HUES64 (cell line): ENCODE data around the gene SLC12A3.

ENCODE experiments used
- H3K27ac ChIP-seq: 2 replicates; pipeline ENCODE4 v1.7.0; 2013; ENCODE audit warnings: low read depth, low read length, inconsistent platforms
- H3K27me3 ChIP-seq: 2 replicates; pipeline ENCODE4 v1.6.1; 2013; ENCODE audit warnings: mild to moderate bottlenecking, low read length; ENCODE audit not compliant: insufficient read depth
- H3K36me3 ChIP-seq: 2 replicates; pipeline ENCODE4 v1.6.1; 2013; ENCODE audit warnings: mild to moderate bottlenecking, low read length; ENCODE audit not compliant: insufficient read depth
- H3K4me1 ChIP-seq: 2 replicates; pipeline ENCODE4 v1.6.1; 2013; ENCODE audit warnings: mild to moderate bottlenecking, low read length, moderate library complexity; ENCODE audit not compliant: insufficient read depth
- H3K4me3 ChIP-seq: 2 replicates; pipeline ENCODE4 v1.5.1; 2013; ENCODE audit warnings: mild to moderate bottlenecking, low read length, moderate library complexity
- H3K9ac ChIP-seq: 2 replicates; pipeline ENCODE4 v1.6.1; 2013; ENCODE audit warnings: mild to moderate bottlenecking, low read depth, low read length
- H3K9me3 ChIP-seq: 2 replicates; pipeline ENCODE4 v1.6.1; 2013; ENCODE audit warnings: low read depth, low read length; ENCODE audit not compliant: insufficient read depth
- WGBS: fragments of 150-250, 120-280 bp; methylation state at CpG from one replicate; pipeline ENCODE4 v1.1.7; 2013; ENCODE audit warnings: missing lambda C conversion rate; 5-methylcytosine and 5-hydroxymethylcytosine counted together

The SLC12A3 gene

DNA sequence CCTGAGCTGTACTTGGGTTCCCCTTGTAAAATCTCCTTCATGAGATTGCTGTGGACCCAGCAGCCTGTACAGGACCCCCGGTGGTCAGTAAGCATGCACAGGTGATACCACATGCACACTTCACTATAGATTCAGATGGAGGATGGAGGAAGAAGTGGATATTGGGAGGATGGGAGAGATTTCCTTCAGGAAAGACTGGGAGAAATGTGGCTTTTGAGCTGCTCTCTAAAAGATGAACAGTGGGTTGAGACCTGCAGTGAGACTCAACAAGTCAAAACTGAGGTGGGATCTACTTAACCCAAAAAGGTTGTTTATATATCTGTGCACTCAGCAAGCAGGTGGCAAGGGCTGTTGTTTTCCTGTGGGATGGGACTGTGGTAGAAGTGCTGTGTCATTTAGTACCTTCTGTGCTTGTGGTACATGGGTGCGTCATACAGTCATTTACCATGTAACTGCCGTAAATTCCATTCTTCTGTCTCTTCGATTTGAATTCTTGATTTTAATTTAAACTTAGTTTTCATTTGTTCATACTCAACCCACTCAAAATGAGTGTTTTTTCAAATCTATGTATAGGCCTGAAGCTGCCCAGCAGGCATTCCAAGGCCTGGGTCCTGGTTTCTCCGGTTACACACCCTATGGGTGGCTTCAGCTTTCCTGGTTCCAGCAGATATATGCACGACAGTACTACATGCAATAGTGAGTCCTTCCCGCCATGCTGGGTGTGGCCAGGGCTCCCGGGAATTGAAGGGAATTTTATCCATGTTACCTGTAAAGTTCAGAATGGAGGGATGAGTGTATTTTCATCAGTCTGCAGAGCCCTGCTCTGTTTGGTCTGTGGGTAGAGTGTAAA lies 73.9 kb downstream of the SLC12A3 start:
- Histone ChIP-seq H3K9me3 (no peaks in the 10 kb centered on the region), H3K4me3 (no peak overlapping the region), H3K27ac (no peak overlapping the region), H3K27me3 (no peaks in the 10 kb centered on the region), H3K9ac (no peak overlapping the region), H3K36me3 (peaks cover 96% of the 10 kb centered on the region), H3K4me1 (peaks cover 6% of the 10 kb centered on the region; the same call in 1 of the 2 replicates)
- 97% methylated on average over 8 of the region's 8 CpGs for WGBS

DNA sequence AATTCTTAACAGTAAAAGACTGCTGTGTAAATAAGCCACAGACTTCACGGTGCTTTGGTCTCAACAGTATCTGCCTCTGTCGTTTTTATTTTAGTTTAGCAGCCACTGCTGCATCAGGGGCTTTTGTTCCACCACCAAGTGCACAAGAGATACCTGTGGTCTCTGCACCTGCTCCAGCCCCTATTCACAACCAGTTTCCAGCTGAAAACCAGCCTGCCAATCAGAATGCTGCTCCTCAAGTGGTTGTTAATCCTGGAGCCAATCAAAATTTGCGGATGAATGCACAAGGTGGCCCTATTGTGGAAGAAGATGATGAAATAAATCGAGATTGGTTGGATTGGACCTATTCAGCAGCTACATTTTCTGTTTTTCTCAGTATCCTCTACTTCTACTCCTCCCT lies 74.8 kb downstream of the SLC12A3 start:
- H3K4me3 ChIP-seq = no peak overlapping the region
- no peak overlapping the region for H3K9ac ChIP-seq
- H3K27ac ChIP-seq = no peak overlapping the region
- H3K27me3 ChIP-seq = no peaks in the 10 kb centered on the region
- no peaks in the 10 kb centered on the region for H3K9me3 ChIP-seq
- H3K36me3 ChIP-seq = peaks cover 97% of the 10 kb centered on the region
- H3K4me1 ChIP-seq = no peaks in the 10 kb centered on the region
- 94% methylated on average over 4 of the region's 4 CpGs for WGBS

DNA sequence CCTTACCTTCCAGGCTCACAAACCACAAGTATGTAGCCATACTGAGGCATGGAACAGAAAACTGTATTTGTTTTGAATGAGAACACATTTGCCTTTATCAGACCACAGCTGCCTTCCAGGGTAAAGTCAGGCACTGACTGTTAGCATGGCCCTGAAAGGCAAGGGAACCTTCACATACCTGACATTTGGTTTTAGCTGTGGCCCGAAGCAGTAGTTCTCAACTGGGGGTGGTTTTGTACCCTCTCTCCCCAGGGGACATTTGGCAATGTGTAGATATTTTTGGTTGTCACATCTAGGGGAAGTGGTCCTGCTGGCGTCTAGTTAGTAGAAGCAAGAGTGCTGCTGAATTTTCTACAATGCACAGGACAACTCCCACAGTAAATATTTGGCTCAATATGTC lies 76.1 kb downstream of the SLC12A3 start:
- H3K9ac ChIP-seq = no peak overlapping the region
- H3K9me3 ChIP-seq = no peaks in the 10 kb centered on the region
- H3K4me1 ChIP-seq = no peaks in the 10 kb centered on the region
- no peak overlapping the region for H3K27ac ChIP-seq
- no peak overlapping the region for H3K4me3 ChIP-seq
- WGBS = 100% methylated on average over 2 of the region's 2 CpGs
- H3K36me3 ChIP-seq = peaks cover 92% of the 10 kb centered on the region
- H3K27me3 ChIP-seq = no peaks in the 10 kb centered on the region

DNA sequence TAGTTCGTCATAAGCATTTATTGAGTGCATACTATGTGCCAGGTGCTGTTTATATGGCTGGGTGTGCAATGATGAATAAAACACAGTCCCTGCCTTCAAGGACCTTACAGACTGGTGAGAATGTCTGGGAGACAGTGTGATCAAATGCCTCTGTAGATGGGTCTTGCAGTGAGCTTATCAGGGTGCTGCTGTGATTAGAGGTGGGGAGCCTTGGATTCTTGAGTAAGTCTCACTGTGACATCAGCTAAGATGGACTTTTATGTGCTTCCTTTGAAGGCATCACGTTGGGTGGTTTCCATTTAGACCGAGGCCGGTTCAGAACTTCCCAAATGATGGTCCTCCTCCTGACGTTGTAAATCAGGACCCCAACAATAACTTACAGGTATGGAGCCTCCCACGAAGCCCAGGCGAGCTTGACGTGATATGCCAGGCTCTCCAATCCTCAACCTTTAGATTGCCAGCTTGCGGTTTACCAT lies 76.9 kb downstream of the SLC12A3 start:
- H3K27me3 ChIP-seq = no peaks in the 10 kb centered on the region
- H3K27ac ChIP-seq = no peak overlapping the region
- 84% methylated on average over 9 of the region's 9 CpGs for WGBS
- no peak overlapping the region for H3K4me3 ChIP-seq
- H3K9ac ChIP-seq = no peak overlapping the region
- H3K9me3 ChIP-seq = no peaks in the 10 kb centered on the region
- H3K4me1 ChIP-seq = no peaks in the 10 kb centered on the region
- peaks cover 84% of the 10 kb centered on the region for H3K36me3 ChIP-seq

DNA sequence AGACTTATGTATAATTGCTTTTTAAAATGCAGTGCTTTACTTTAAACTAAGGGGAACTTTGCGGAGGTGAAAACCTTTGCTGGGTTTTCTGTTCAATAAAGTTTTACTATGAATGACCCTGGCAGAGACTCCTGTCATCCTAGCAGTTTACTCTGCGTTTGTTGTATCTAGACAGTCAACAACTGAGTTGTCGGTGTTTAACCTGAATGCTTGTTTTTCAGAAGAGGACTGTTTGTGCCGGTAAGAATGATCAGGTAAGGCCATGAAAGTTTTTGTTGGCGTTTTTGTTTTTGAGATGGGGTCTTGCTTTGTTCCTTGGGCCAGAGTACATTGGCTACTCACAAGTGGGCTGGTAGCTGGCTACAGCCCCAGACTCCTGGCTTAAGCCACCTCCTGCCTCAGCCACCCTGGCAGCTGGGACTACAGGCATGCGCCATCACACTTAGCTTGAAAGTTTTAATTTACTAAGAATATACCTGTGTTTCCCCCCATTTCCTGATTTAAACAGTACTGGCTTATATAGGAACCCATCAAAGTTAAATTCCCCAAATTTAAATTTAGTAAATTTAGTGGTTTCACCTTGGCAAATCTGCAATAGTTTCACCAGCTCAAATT lies 78.9 kb downstream of the SLC12A3 start:
- 94% methylated on average over 6 of the region's 6 CpGs for WGBS

DNA sequence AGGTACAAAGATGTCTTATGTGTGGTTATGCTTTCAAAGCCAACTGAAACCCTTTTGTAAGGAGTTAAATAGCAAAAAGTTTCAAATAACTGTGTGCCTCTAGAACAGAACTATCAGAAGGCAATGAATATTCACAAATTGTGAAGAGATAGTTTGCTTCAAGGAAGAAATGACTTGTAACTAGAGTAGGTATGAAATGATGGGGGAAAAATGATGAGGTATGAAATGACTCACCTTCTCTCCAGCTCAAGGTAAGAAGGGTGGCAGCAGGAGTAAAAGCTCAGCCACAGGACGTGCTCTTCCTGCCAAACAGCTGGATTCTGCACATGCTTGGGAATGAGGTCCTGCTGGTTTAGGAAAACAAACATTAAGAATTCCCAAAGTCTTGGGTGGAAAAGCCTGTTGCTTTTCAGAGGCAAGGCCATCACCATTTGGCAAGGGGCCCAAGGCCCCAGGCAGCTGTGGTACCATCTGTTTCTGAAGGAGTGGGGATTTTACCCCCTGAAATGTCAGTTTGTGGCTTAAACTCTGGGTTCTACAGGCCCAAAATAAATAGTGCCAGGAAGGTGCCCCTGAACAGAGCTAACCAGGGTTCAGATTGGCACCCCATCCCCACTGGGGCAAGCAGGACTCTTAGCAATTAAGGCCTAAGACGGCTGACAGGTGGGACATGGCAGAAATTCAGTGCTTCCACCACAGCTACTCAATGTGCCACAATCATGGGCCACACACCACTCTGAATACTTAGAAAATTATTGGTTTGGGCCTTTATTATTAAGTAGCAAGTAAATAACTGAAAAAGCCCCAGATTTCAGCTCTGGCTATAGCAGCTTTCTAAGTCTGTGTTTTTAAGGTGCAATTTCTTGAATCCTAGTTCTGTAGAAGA lies 80.2 kb downstream of the SLC12A3 start:
- no peak overlapping the region for H3K27ac ChIP-seq

More for the DNA sequence above, 78.9 kb downstream of the SLC12A3 start:
- Histone ChIP-seq H3K4me1 (no peaks in the 10 kb centered on the region), H3K27ac (no peak overlapping the region), H3K9me3 (no peaks in the 10 kb centered on the region), H3K36me3 (peaks cover 66% of the 10 kb centered on the region), H3K9ac (no peak overlapping the region), H3K4me3 (no peak overlapping the region), H3K27me3 (no peaks in the 10 kb centered on the region)

DNA sequence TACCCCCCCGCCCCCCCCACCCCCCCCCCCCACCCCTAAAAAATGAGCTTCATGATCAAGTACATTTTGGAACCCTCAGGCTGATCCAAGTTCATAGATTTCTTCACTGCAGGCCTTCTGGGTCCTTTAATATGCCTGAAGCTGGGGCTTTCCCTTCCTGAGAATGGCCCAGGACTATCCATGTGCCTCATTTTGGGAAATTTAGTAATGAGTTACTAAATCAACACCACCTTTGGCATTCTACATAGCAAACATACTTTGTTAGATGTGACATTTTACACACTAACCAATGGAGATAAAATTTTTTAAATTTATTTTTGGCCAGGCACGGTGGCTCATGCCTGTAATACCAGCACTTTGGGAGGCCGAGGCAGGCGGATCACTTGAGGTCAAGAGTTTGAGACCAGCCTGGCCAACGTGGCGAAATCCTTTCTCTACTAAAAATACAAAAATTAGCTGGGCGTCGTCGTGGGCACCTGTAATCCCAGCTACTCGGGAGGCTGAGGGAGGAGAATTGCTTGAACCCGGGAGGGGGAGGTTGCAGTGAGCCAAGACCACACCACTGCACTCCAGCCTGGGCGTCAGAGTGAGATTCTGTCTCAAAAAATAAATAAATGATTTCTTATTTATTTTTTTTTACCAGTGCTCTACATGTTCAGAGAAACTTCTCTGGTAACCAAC lies 81.0 kb downstream of the SLC12A3 start:
- Histone ChIP-seq H3K4me1 (no peaks in the 10 kb centered on the region), H3K9me3 (no peaks in the 10 kb centered on the region), H3K27ac (no peak overlapping the region), H3K9ac (no peak overlapping the region), H3K4me3 (no peak overlapping the region), H3K27me3 (no peaks in the 10 kb centered on the region), H3K36me3 (peaks cover 45% of the 10 kb centered on the region)
- 97% methylated on average over 10 of the region's 12 CpGs for WGBS

More for the DNA sequence above, 80.2 kb downstream of the SLC12A3 start:
- 77% methylated on average over 2 of the region's 2 CpGs for WGBS
- Histone ChIP-seq H3K9ac (no peak overlapping the region), H3K27me3 (no peaks in the 10 kb centered on the region), H3K9me3 (no peaks in the 10 kb centered on the region), H3K4me3 (no peak overlapping the region), H3K4me1 (no peaks in the 10 kb centered on the region), H3K36me3 (peaks cover 53% of the 10 kb centered on the region)

DNA sequence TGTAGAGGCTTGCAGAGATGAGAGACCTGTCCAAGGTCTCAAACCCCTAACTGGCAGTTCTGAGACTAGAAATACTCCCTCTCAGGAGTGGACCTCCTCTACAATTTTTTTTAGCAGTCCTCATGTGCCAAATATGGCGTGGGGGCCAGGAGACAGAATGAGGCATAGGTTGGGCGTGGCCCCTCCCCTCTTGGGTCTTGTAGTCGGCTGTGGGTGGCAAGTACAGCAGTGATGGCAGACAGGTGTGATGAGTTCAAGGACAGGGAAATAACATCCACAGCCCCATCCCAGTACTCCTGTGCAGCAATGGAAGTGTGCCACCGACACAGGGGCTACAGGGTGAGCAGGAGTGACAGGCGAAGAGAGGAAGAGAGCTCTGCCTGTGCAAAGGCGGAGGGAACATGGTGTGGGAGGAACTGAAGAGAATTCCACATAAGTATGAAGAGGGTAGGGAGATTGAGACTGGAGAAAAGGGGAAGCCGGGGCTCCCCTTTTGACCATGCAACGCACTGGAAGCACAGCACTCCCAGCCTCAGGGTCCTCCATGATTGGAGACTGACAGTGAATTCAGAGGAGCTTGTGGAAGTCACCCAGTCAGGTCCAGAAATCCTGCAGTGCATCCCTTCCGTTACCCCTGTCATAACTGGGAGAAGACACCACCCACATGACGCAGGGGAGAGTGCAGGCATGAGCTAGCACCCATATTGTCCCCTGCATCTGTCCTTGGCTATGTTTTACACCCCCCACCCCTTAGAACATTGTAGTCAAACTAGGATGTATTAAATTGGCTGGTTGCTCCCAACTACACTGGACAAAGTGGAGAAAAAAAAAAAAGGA lies 82.0 kb downstream of the SLC12A3 start:
- no peak overlapping the region for H3K27ac ChIP-seq
- 93% methylated on average over 10 of the region's 10 CpGs for WGBS

DNA sequence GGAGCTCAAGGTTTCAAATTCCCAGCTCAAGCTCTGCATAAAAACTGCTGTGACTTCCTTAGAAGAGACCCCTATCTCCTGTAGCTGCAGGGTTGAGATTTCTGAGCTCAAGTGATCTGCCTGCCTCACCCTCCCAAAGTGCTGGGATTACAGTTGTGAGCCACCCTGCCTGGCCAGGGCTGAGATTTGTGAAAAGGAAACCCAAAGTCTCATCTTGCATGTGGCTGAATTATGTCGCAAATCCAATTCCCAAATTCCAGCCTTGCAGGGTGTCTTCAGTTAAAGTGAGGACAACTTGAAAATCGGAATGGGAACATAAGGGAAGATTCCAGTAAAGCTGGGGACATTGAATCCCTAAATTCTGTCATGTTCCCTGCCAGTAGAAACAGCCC lies 82.6 kb downstream of the SLC12A3 start:
- Histone ChIP-seq H3K4me1 (no peaks in the 10 kb centered on the region), H3K4me3 (no peak overlapping the region), H3K9ac (no peak overlapping the region), H3K27me3 (no peaks in the 10 kb centered on the region), H3K27ac (no peak overlapping the region), H3K9me3 (no peaks in the 10 kb centered on the region), H3K36me3 (peaks cover 29% of the 10 kb centered on the region)
- WGBS = 93% methylated on average over 2 of the region's 2 CpGs

More for the DNA sequence above, 82.0 kb downstream of the SLC12A3 start:
- Histone ChIP-seq H3K9me3 (no peaks in the 10 kb centered on the region), H3K36me3 (peaks cover 35% of the 10 kb centered on the region), H3K27me3 (no peaks in the 10 kb centered on the region), H3K4me3 (no peak overlapping the region), H3K4me1 (no peaks in the 10 kb centered on the region), H3K9ac (no peak overlapping the region)

DNA sequence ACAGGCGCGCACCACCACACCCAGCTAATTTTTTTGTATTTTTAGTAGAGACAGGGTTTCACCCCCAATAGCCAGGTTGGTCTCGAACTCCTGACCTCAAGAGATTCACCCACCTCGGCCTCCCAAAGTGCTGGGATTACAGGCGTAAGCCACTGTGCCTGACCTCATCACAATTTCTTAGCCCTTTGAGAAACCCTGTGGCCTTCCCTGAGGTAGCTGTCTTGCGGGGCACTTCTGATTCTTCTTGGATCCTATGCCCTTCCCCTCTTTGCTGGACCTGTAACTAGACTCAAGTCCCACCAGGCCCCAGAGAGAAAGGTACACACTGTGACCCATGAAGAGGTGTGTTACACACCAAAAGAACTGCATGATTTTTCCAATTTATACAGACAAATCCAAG lies 83.2 kb downstream of the SLC12A3 start:
- Histone ChIP-seq H3K4me1 (no peaks in the 10 kb centered on the region), H3K4me3 (no peak overlapping the region), H3K36me3 (peaks cover 23% of the 10 kb centered on the region), H3K27ac (no peak overlapping the region), H3K27me3 (no peaks in the 10 kb centered on the region), H3K9me3 (no peaks in the 10 kb centered on the region), H3K9ac (no peak overlapping the region)
- WGBS = 94% methylated on average over 5 of the region's 6 CpGs
